ENCODE data around the gene DTX3. TPM values are rescaled to one million over a fixed set of nuclear protein-coding genes. Genes with fewer than 3 reads are reported as not detected.

Gene DTX3
- total RNA-seq, 1 experiment from 2014 or later: 0.37 TPM

DNA sequence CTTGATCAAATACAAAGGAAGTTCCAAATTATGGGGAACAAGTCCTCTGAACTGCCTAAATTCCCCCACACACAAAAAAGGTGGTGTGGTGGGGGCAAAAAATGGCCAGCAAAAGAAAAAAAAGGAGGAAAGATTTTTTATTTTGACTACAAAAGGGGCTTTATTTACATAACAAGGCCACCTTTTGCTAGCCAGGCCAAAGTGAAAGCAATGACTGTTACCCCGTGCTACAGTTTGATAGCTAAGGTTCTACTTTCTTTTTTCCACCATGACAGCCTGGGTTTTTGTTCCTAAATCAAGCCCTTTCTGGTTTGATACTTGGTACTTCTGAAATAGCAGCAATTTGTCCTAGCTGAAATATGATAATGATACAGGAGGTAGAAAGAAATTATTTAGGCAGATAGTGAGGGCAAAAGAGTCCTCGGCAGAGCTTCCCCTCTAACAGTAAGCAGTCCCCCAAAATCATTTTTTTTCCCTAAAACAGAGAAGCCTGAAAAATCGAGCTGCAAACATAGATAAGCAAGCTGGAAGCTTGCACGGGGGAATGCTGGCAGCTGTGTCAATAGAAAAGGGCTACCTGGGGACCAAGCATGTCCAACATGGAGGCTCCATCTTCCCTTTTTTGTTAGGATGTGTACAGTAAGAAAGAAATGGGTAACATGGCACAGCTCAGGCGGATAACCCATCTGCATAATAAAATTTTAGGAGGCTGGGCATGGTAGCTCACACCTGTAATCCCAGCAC, 37.2 kb downstream of the DTX3 start:
- no TSS peak for BruUV-seq (replicated peaks)
- RAD21 ChIA-PET (ENCODE audit: low non-redundant PET in 1 of 2, low total read pairs in 2 of 2, uncharacterized antibody in 2 of 2, unreplicated experiment in 2 of 2): no interaction called here

More for the DNA sequence above, 37.2 kb downstream of the DTX3 start:
- Histone ChIP-seq H3K9me3 (ENCODE audit: control insufficient read depth in 1 of 2, insufficient read depth in 1 of 2, low read depth in 1 of 2, low read length in 2 of 2) (no peaks in the 10 kb centered on the region), H2AFZ (ENCODE audit: low read depth, low read length, poor library complexity, severe bottlenecking) (peak overlapping the region; percentile 32), H3K4me1 (ENCODE audit: control insufficient read depth in 1 of 2, insufficient read depth in 2 of 2, low read length in 2 of 2) (no peaks in the 10 kb centered on the region; a peak in 1 of 4 replicates), H3K27me3 (ENCODE audit: insufficient read depth, low read length) (no peaks in the 10 kb centered on the region; the same call in 1 of the 2 replicates), H3K27ac (ENCODE audit: low read depth, low read length) (no peak overlapping the region), H3K79me2 (ENCODE audit: insufficient read depth, low read length) (no peaks in the 10 kb centered on the region), H3K36me3 (ENCODE audit: control insufficient read depth in 1 of 2, insufficient read depth in 2 of 2, low read length in 2 of 2) (no peaks in the 10 kb centered on the region), H3K9me2 (ENCODE audit: insufficient read depth) (no peaks in the 10 kb centered on the region), H4K20me1 (ENCODE audit: insufficient read depth) (no peaks in the 10 kb centered on the region), H3K9ac (ENCODE audit: low read length) (no peak overlapping the region), H3K4me2 (ENCODE audit: low read length) (no peak overlapping the region), H3K4me3 (replicated peaks in 1 of 2; ENCODE audit: low read depth in 1 of 2, low read length in 2 of 2) (no peak overlapping the region)
- ChIA-PET POLR2A (no interaction called here), CTCF (no interaction called here)
- ATAC-seq: no peak
- TF ChIP-seq, protein P1, sequence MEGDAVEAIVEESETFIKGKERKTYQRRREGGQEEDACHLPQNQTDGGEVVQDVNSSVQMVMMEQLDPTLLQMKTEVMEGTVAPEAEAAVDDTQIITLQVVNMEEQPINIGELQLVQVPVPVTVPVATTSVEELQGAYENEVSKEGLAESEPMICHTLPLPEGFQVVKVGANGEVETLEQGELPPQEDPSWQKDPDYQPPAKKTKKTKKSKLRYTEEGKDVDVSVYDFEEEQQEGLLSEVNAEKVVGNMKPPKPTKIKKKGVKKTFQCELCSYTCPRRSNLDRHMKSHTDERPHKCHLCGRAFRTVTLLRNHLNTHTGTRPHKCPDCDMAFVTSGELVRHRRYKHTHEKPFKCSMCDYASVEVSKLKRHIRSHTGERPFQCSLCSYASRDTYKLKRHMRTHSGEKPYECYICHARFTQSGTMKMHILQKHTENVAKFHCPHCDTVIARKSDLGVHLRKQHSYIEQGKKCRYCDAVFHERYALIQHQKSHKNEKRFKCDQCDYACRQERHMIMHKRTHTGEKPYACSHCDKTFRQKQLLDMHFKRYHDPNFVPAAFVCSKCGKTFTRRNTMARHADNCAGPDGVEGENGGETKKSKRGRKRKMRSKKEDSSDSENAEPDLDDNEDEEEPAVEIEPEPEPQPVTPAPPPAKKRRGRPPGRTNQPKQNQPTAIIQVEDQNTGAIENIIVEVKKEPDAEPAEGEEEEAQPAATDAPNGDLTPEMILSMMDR (IDR thresholded peaks at IDR 0.05 in 2 of 3, conservative IDR thresholded peaks at IDR 0.05 in 1 of 3; ENCODE audit: borderline replicate concordance in 1 of 3, insufficient read depth in 1 of 3, low read depth in 2 of 3, low read length in 2 of 3): no peak
- TF ChIP-seq POLR2AphosphoS5 (IDR thresholded peaks at IDR 0.05; ENCODE audit: low read depth, low read length): no peak
- TF ChIP-seq SP1 (IDR thresholded peaks at IDR 0.05; ENCODE audit: low read depth): no peak
- TF ChIP-seq, protein P2, sequence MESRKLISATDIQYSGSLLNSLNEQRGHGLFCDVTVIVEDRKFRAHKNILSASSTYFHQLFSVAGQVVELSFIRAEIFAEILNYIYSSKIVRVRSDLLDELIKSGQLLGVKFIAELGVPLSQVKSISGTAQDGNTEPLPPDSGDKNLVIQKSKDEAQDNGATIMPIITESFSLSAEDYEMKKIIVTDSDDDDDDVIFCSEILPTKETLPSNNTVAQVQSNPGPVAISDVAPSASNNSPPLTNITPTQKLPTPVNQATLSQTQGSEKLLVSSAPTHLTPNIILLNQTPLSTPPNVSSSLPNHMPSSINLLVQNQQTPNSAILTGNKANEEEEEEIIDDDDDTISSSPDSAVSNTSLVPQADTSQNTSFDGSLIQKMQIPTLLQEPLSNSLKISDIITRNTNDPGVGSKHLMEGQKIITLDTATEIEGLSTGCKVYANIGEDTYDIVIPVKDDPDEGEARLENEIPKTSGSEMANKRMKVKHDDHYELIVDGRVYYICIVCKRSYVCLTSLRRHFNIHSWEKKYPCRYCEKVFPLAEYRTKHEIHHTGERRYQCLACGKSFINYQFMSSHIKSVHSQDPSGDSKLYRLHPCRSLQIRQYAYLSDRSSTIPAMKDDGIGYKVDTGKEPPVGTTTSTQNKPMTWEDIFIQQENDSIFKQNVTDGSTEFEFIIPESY (IDR thresholded peaks at IDR 0.05; ENCODE audit: extremely low read depth, insufficient replicate concordance, low read length): no peak
- no peak for TF ChIP-seq POLR2A (IDR thresholded peaks at IDR 0.05; ENCODE audit: borderline replicate concordance, extremely low read depth, insufficient read depth, insufficient read length)
- no peak for TF ChIP-seq ZNF274 (IDR thresholded peaks at IDR 0.05; ENCODE audit: low read depth, low read length)
- no peak for TF ChIP-seq YY1 (IDR thresholded peaks at IDR 0.05; ENCODE audit: extremely low read depth, insufficient replicate concordance, low read depth, low read length)
- no peak for DNase-seq (ENCODE audit: low read depth, low spot score)
- intact Hi-C loops (cut with micrococcal nuclease): no loop called here

Measured in HCT116 (cell line).